ENCODE measurements around the gene OR52E6.

OR52E6 gene

DNA sequence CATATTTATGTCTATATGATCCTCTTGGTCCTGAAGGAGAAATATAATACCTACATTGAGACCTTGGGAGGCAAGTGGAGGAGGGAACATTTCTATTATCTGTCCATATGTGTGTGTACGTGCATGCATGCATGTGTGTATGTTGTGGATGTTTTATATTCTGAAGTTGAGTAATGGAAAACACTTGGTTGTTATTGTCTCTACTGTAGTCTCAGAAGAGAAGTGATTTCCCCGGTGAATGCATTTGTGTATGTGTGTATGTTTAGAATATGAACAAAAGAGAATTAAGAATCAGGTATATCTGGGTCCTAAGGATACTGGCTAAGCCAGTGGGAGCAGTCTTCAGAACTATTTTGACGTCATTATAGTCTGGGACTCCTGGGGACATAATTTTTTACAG lies 50.5 kb downstream of the OR52E6 start, which contains the start of gene OR52N1:
TSS of gene OR52N1 (minus strand) at position 101 of the 400 bp plus-strand sequence. CDS start 2,449 bp downstream, outside the sequence.
- DNase-seq: no peak
